GM19043 (cell line): ENCODE results near the gene PLSCR5.

Experiments
- ATAC-seq: cut with Tn5 transposase; IDR thresholded peaks from one replicate; pipeline ENCODE4 v1.9.1; 2021; ENCODE audit warnings: low read depth; ENCODE audit not compliant: unreplicated experiment

The PLSCR5 gene

DNA sequence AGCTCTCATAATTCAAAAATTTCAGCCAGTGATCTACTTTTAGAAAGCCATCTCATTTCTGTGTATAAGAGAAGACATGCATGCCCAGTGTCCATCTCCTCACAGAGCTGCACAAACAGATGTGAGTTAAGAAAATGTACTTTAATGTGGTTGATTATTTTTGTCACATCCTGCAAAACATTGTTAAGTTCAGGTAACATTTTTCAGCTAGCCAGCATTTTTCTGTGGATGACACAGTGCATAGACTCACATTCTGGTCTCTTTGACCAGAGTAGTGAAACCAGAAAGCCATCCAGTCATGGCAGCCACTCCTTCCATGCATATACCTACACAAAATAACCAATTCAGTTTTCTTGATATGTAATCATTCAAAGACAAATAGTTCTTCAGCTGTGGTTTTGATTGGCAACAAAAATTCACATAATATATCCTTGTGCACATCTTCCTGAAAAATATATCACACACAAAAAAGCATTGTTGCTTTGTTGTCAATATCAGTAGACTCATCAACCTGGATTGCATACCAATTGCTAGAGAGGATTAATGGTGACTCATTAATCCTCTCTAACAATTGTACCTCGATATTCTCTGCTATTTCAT lies 58.7 kb downstream of the PLSCR5 start:
- no peak for ATAC-seq

DNA sequence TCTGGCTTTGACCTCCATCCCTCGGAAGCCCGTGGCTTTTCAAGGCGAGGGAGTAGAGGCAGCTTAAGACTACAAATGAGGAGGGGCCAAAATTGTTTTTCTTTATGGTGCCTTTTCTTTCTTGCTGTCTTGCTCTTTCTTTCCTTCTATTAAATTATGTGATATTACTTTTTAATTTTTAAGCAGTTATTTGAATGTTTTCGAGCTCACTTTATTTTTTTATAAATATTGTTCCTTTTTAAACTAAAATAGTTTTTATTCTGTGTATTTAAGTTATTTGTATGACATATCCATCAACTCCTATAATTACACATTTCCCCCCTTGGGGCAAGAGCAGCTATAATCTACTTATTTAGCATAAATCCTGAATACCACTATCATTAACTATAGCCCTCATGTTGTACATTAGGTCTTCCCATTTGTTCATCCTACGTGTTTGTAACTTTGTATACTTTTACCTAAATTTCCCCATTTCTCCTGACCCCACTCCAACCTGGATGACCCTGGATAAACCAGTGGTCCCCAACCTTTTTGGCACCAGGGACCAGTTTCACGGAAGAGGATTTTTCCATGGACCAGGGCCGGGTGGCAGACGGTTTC lies 60.1 kb downstream of the PLSCR5 start:
- ATAC-seq, result no peak

DNA sequence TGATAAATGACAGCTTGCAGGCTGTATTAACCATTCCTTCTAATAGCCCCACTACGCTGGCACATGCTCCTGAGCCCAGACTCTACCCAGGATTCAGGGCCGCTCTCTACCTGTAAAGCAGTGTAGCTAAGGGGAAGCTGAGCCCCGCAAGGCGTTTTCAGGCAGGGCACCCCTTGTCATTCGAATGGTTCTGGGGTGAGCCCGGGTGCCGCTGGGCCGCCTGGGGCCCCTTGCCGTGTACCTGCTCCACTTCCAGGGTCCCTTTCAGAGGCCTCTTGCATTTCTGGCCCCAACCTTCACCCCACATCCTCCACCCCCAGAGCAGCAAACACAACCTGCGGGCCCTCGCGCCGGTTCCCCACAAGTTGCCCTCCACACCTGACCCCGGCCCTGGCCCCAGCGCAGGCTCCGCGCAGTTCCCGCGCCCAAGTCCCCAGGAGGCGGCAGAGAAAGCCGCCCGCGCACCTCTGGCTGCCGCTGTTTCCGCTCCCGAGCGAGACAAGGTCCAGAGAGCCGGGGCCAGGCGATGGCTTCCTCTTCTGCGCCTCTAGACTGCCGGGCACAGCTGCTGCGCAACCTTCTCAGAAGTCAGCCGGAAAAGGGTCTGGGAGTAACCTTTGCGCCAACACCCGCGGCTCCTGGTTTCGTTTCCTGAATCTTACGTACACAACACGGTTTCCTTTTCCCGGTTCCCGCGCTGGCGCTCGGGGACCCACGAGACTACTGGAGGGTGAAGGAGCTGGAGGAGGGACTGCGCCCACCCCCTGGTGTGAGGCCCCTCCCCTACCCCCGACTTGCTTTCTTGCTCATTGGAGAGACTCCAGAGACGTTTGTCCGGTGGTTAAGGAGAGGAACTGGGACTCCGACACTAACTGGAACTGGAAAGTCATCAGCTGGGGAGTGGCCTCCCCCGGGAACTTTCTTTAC lies 60.9 kb downstream of the PLSCR5 start, which contains the start of gene PLSCR1:
Gene PLSCR1, minus strand, starts transcription at position 606 of the 927 bp plus-strand sequence. CDS start 8,055 bp downstream, outside the sequence.
- ATAC-seq, result peak; percentile 78

DNA sequence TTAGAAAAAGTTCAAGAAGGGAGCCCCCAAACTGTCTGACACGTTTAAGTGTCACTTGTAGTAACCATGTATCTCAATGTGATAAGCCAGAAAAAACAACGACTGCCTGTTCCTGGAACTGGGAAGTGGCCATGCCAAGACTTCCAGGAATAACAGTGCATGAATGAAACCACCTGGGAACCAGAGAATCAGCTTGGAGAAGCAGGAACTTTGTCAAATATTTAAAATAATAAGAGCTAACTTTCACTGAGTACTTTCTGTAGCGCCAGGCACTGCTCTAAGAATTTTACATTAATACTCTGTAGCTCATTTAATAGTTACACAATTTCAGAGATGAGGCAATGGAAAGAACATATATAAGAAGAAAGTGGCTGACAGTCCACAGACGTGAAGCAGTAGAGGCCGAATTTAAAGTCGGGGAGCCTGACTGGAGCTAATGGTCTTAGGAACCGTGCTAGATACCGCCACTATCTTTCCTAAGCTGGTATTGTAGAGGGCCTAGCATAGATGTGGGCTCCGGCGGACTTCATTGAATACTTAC lies 61.6 kb downstream of the PLSCR5 start:
- peak; percentile 5 for ATAC-seq

DNA sequence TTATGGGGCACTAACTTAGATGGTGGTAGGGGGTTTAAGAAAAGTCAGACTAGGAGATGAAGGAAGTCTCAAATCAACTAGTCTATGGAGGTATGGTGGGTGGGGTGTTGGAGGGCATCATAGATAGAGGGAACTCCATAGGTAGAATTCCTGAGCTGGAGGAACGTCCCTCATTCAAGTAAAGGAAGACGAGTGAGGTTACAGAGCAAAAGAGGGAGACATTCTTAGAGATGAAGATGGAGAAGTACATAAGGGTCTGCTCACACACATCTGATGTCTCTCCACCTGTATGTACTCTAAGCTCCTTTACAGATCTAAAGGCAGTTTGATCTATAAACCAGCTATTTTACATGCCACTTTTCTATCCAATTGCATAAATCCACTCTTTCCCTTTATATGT lies 62.2 kb downstream of the PLSCR5 start:
- no peak for ATAC-seq

DNA sequence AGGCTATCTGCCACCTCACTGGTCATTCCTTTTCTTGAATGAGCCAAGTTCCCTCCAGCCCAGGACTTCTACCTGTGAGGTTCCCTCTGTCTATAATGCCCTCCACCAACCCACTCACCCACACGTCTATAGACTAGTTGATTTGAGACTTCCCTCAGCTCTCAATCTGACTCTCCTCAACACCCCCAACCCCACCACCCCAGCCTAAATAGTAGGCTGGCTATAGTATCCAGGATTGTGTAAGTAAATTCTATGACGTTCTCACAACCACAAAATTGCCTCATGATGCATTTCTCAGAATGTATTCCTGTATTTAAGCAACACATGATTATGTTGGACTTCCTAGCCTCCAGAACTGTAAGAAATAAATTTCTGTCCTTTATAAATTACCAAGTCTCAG lies 63.0 kb downstream of the PLSCR5 start:
- no peak for ATAC-seq

DNA sequence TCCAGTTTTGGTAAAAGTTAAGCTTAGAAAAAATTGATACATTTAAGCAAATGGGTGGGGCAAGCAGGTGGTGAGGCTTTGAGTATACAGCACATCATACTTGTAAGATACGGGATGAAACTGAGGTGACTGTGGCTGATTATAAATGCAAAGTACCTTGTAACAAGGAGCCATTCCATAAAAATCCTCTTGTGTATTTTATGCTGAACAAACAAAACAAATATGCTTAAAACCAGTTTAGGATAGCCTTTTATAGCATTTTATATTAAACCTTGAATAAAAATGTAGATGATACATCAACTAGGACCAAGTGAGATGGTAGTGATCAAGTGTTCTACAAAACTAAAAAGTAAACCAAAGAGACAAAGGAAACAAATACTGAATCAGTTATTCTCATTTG lies 64.2 kb downstream of the PLSCR5 start:
- ATAC-seq, result no peak

DNA sequence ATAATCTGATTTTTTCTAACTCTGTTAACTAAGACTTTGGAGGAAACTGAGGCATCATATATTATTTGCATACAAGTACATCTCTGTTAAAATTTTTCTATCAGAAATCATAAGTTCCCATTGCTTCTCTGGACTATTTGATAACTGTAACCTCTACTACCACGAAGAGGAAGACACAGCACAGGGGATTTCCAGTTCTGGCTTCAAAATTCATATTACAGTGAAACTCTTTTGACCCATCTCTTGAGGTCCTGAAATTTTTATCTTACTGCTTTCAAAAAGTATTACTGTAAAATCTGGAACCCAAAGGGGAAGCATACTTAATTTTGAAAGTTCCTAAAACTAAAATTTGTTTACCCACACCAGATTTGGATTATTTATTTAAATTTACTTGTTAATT lies 64.9 kb downstream of the PLSCR5 start:
- ATAC-seq, result no peak

DNA sequence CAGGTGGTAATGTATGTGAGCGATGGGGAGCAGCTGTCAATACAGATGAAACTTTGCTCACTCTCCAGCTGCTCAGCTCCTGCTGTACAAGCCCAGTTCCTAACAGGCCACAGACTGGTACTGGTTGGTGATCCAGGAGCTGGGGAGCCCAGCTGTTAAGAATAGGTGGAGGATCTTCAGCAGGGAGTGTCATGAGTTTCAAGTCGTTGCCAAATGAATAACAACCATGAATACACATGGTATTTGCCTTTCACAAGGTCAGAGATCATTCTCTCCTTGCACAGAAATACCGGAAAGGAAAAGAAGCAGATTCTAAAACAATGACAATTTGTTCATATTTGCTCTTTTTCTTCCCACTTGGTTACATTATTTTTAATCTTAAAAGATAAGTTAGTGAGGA lies 65.8 kb downstream of the PLSCR5 start:
- no peak for ATAC-seq

DNA sequence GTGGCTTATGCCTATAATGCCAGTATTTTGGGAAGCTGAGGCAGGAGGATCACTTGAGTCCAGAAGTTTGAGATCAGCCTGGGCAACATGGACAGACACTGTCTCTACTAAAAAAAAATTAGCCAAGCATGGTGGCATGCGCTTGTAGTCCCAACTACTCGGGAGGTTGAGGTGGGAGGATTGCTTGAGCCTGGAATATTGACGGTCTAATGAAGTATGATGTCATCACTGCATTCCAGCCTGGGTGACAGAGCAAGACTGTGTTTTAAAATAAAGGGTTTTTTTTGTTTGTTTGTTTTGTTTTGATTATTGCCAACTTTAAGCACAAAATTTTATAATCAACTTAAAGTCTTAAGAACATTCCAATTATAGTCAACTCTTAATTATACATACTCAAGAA lies 67.5 kb downstream of the PLSCR5 start:
- no peak for ATAC-seq

DNA sequence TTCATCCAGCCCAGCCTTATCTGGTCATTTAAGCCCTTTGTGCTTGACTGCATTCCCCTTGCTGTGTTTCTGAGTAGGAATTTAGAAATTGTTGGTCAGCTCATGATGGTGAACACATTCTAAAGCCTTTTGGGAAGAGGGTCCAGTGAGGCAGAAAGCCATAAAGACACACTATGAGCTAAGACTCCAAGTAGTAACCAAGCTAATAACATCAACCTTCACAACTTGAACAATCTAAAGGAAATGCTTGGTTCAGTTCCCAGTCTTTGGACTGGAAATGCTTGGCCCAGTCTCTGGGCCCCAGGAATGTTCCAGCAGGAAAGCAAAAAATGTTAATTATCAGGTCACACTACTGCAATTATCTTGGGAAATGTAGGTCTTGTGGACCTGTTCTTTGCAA lies 68.5 kb downstream of the PLSCR5 start:
- no peak for ATAC-seq
